NCI-H1105 (cell line): ENCODE results near the gene XAF1.
"Not testable (repeated sequence)": the region's sequence is repeated elsewhere in the genome, so short reads cannot be mapped to it uniquely, and the experiment has no call there.

Experiments used
- DNase-seq: peaks from one replicate; lab custom pipeline; 2025; lab: John Stamatoyannopoulos, UW

Gene XAF1

GRCh38 chr17:6753546-6753945 is 2.3 kb upstream of the XAF1 start:
- no peak for DNase-seq

- no peak for DNase-seq
Measured at GRCh38 chr17:6755281-6755680, 565 bp upstream of the XAF1 start.

GRCh38 chr17:6756425-6757031 is 682 bp downstream of the XAF1 start:
- DNase-seq: no peak

- DNase-seq: no peak
Measured at GRCh38 chr17:6757747-6758146, 1.9 kb downstream of the XAF1 start.

GRCh38 chr17:6761779-6762178 is 5.9 kb downstream of the XAF1 start:
- DNase-seq: no peak

- DNase-seq: no peak
Measured at GRCh38 chr17:6768447-6768846, 12.6 kb downstream of the XAF1 start.

- no peak for DNase-seq
Measured at GRCh38 chr17:6772016-6772415, 16.2 kb downstream of the XAF1 start.

- not testable (repeated sequence) for DNase-seq
Measured at GRCh38 chr17:6774906-6775305, 19.1 kb downstream of the XAF1 start.

- DNase-seq: no peak
Measured at GRCh38 chr17:6775871-6776405, 20.1 kb downstream of the XAF1 start, which contains the start of gene FBXO39. FBXO39 (plus strand) TSS chr17:6776215; CDS start chr17:6779869, 3,654 bp downstream.

- no peak for DNase-seq
Measured at GRCh38 chr17:6779411-6779810, 23.6 kb downstream of the XAF1 start.

GRCh38 chr17:6780001-6780400 is 24.2 kb downstream of the XAF1 start:
- no peak for DNase-seq

GRCh38 chr17:6780886-6781285 is 25.0 kb downstream of the XAF1 start:
- DNase-seq: no peak

- DNase-seq: no peak
Measured at GRCh38 chr17:6782244-6782643, 26.4 kb downstream of the XAF1 start.

GRCh38 chr17:6786618-6787017 is 30.8 kb downstream of the XAF1 start:
- DNase-seq: no peak

- DNase-seq: no peak
Measured at GRCh38 chr17:6787081-6787693, 31.3 kb downstream of the XAF1 start.

- no peak for DNase-seq
Measured at GRCh38 chr17:6789146-6789545, 33.3 kb downstream of the XAF1 start.

GRCh38 chr17:6793748-6794493 is 38.1 kb downstream of the XAF1 start:
- no peak for DNase-seq

GRCh38 chr17:6796017-6796886 is 40.4 kb downstream of the XAF1 start:
- DNase-seq: no peak

- no peak for DNase-seq
Measured at GRCh38 chr17:6796887-6797490, 41.1 kb downstream of the XAF1 start.

- DNase-seq: no peak
Measured at GRCh38 chr17:6797718-6798351, 42.0 kb downstream of the XAF1 start.

- no peak for DNase-seq
Measured at GRCh38 chr17:6799738-6800137, 43.9 kb downstream of the XAF1 start.
